SKM-1 treated with dmso at 0.1 percent for 144 hours (cell line): Measurements from ENCODE around the gene ALB.

Source experiments
- DNase-seq: peaks from one replicate; lab custom pipeline; 2025; ENCODE audit not compliant: unreplicated experiment; lab: John Stamatoyannopoulos, UW

The ALB gene

DNA sequence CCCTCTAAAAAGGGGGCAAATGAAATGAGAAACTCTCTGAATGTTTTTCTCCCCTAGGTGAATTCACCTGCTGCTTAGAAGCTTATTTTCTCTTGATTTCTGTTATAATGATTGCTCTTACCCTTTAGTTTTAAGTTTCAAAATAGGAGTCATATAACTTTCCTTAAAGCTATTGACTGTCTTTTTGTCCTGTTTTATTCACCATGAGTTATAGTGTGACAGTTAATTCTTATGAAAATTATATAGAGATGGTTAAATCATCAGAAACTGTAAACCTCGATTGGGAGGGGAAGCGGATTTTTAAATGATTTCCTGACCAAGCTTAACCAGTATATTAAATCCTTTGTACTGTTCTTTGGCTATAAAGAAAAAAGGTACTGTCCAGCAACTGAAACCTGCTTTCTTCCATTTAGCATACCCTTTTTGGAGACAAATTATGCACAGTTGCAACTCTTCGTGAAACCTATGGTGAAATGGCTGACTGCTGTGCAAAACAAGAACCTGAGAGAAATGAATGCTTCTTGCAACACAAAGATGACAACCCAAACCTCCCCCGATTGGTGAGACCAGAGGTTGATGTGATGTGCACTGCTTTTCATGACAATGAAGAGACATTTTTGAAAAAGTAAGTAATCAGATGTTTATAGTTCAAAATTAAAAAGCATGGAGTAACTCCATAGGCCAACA lies 4.2 kb downstream of the ALB start:
- no peak for DNase-seq

DNA sequence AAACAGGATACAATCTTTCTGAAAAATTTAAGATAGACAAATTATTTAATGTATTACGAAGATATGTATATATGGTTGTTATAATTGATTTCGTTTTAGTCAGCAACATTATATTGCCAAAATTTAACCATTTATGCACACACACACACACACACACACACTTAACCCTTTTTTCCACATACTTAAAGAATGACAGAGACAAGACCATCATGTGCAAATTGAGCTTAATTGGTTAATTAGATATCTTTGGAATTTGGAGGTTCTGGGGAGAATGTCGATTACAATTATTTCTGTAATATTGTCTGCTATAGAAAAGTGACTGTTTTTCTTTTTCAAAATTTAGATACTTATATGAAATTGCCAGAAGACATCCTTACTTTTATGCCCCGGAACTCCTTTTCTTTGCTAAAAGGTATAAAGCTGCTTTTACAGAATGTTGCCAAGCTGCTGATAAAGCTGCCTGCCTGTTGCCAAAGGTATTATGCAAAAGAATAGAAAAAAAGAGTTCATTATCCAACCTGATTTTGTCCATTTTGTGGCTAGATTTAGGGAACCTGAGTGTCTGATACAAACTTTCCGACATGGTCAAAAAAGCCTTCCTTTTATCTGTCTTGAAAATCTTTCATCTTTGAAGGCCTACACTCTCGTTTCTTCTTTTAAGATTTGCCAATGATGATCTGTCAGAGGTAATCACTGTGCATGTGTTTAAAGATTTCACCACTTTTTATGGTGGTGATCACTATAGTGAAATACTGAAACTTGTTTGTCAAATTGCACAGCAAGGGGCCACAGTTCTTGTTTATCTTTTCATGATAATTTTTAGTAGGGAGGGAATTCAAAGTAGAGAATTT lies 5.2 kb downstream of the ALB start:
- no peak for DNase-seq

DNA sequence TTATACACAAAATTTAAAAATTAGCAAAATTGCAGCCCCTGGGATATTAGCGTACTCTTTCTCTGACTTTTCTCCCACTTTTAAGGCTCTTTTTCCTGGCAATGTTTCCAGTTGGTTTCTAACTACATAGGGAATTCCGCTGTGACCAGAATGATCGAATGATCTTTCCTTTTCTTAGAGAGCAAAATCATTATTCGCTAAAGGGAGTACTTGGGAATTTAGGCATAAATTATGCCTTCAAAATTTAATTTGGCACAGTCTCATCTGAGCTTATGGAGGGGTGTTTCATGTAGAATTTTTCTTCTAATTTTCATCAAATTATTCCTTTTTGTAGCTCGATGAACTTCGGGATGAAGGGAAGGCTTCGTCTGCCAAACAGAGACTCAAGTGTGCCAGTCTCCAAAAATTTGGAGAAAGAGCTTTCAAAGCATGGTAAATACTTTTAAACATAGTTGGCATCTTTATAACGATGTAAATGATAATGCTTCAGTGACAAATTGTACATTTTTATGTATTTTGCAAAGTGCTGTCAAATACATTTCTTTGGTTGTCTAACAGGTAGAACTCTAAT lies 6.0 kb downstream of the ALB start:
- no peak for DNase-seq

DNA sequence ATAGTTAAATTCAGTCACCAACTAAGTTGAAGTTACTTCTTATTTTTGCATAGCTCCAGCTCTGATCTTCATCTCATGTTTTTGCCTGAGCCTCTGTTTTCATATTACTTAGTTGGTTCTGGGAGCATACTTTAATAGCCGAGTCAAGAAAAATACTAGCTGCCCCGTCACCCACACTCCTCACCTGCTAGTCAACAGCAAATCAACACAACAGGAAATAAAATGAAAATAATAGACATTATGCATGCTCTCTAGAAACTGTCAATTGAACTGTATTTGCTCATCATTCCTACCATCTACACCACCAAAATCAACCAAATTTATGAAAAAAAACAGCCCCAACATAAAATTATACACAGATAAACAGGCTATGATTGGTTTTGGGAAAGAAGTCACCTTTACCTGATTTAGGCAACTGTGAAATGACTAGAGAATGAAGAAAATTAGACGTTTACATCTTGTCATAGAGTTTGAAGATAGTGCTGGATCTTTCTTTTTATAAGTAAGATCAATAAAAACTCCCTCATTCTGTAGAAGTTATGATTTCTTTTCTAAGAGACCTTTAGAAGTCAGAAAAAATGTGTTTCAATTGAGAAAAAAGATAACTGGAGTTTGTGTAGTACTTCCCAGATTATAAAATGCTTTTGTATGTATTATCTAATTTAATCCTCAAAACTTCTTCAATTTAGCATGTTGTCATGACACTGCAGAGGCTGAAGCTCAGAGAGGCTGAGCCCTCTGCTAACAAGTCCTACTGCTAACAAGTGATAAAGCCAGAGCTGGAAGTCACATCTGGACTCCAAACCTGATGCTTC lies 7.0 kb downstream of the ALB start:
- no peak for DNase-seq

DNA sequence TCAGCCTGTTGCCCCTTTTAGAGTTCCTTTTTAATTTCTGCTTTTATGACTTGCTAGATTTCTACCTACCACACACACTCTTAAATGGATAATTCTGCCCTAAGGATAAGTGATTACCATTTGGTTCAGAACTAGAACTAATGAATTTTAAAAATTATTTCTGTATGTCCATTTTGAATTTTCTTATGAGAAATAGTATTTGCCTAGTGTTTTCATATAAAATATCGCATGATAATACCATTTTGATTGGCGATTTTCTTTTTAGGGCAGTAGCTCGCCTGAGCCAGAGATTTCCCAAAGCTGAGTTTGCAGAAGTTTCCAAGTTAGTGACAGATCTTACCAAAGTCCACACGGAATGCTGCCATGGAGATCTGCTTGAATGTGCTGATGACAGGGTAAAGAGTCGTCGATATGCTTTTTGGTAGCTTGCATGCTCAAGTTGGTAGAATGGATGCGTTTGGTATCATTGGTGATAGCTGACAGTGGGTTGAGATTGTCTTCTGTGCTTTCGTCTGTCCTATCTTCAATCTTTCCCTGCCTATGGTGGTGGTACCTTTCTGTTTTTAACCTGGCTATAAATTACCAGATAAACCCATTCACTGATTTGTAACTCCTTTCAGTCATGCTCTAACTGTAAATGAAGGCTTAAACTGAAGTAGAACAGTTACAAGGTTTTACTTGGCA lies 7.8 kb downstream of the ALB start:
- DNase-seq, result no peak

DNA sequence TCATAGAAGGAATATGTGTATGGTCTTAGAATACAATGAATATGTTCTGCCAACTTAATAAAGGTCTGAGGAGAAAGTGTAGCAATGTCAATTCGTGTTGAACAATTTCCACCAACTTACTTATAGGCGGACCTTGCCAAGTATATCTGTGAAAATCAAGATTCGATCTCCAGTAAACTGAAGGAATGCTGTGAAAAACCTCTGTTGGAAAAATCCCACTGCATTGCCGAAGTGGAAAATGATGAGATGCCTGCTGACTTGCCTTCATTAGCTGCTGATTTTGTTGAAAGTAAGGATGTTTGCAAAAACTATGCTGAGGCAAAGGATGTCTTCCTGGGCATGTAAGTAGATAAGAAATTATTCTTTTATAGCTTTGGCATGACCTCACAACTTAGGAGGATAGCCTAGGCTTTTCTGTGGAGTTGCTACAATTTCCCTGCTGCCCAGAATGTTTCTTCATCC lies 9.2 kb downstream of the ALB start:
- DNase-seq, result no peak

DNA sequence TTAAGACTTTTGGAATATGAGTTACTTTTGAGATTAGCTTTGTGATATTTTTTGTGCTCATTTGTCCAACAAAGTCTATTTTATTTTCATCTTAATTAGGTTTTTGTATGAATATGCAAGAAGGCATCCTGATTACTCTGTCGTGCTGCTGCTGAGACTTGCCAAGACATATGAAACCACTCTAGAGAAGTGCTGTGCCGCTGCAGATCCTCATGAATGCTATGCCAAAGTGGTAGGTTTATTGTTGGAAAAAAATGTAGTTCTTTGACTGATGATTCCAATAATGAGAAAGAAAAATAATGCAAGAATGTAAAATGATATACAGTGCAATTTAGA lies 10.8 kb downstream of the ALB start:
- DNase-seq, result no peak

DNA sequence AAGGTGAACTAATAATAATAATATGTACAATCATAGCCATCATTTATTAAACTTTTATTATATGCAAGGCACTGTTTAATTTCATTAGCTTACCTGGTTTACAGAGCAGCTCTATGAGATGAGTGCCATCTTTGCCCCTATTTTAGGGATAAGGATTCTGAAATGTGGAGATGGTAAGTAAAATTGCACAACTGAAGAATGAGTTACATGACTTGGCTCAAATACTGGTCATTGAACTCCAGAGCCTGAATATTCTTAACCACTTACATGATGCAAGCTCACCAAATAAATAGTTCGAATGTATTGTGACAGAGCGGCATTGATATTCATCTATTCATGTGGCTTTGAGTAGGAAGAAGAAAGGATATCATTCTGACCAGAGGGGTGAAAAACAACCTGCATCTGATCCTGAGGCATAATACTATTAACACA lies 11.7 kb downstream of the ALB start:
- no peak for DNase-seq

DNA sequence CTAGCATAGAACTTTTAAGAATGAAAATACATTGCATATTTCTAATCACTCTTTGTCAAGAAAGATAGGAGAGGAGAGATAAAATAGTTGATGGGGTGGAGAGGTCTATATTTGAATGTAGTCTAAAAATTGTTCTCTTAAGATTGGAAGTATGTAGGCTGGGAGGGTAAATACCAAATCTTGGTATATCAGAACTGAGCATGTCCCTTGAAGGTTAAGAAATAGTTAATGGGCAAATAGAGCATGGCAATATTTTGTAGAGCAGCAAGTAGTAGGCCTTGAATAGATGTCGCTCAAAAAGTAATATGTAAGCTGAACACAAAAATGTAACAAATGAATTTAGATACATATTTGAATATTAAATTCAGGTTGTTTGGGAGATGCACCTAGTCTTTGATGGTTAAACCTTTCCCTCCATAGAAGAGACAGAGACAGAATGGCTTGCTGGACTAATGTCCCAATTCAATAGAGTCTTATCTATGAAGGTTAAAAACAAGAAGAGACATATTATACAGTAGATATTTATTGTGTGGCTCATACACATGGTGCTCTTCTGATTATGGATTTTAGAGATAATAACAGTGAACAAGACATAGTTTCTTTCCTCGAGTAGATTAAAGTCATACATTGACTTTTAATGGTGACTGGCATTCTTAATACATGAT lies 12.5 kb downstream of the ALB start:
- no peak for DNase-seq

DNA sequence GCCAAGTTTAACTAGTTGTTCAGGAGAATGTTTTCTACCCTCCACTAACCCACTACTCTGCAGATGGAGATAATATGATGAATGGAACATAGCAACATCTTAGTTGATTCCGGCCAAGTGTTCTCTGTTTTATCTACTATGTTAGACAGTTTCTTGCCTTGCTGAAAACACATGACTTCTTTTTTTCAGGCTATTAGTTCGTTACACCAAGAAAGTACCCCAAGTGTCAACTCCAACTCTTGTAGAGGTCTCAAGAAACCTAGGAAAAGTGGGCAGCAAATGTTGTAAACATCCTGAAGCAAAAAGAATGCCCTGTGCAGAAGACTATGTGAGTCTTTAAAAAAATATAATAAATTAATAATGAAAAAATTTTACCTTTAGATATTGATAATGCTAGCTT lies 13.3 kb downstream of the ALB start:
- DNase-seq, result no peak

DNA sequence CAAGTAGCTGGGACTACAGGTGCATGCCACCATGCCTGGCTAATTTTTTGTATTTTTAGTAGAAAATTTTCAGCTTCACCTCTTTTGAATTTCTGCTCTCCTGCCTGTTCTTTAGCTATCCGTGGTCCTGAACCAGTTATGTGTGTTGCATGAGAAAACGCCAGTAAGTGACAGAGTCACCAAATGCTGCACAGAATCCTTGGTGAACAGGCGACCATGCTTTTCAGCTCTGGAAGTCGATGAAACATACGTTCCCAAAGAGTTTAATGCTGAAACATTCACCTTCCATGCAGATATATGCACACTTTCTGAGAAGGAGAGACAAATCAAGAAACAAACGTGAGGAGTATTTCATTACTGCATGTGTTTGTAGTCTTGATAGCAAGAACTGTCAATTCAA lies 13.9 kb downstream of the ALB start:
- no peak for DNase-seq

DNA sequence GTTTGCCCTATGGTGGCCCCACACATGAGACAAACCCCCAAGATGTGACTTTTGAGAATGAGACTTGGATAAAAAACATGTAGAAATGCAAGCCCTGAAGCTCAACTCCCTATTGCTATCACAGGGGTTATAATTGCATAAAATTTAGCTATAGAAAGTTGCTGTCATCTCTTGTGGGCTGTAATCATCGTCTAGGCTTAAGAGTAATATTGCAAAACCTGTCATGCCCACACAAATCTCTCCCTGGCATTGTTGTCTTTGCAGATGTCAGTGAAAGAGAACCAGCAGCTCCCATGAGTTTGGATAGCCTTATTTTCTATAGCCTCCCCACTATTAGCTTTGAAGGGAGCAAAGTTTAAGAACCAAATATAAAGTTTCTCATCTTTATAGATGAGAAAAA lies 14.6 kb downstream of the ALB start:
- DNase-seq, result no peak

DNA sequence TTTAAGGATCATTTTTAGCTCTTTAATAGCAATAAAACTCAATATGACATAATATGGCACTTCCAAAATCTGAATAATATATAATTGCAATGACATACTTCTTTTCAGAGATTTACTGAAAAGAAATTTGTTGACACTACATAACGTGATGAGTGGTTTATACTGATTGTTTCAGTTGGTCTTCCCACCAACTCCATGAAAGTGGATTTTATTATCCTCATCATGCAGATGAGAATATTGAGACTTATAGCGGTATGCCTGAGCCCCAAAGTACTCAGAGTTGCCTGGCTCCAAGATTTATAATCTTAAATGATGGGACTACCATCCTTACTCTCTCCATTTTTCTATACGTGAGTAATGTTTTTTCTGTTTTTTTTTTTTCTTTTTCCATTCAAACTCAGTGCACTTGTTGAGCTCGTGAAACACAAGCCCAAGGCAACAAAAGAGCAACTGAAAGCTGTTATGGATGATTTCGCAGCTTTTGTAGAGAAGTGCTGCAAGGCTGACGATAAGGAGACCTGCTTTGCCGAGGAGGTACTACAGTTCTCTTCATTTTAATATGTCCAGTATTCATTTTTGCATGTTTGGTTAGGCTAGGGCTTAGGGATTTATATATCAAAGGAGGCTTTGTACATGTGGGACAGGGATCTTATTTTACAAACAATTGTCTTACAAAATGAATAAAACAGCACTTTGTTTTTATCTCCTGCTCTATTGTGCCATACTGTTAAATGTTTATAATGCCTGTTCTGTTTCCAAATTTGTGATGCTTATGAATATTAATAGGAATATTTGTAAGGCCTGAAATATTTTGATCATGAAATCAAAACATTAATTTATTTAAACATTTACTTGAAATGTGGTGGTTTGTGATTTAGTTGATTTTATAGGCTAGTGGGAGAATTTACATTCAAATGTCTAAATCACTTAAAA lies 15.3 kb downstream of the ALB start:
- DNase-seq, result no peak

DNA sequence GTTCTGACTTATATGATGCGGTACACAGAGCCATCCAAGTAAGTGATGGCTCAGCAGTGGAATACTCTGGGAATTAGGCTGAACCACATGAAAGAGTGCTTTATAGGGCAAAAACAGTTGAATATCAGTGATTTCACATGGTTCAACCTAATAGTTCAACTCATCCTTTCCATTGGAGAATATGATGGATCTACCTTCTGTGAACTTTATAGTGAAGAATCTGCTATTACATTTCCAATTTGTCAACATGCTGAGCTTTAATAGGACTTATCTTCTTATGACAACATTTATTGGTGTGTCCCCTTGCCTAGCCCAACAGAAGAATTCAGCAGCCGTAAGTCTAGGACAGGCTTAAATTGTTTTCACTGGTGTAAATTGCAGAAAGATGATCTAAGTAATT lies 16.5 kb downstream of the ALB start:
- no peak for DNase-seq

DNA sequence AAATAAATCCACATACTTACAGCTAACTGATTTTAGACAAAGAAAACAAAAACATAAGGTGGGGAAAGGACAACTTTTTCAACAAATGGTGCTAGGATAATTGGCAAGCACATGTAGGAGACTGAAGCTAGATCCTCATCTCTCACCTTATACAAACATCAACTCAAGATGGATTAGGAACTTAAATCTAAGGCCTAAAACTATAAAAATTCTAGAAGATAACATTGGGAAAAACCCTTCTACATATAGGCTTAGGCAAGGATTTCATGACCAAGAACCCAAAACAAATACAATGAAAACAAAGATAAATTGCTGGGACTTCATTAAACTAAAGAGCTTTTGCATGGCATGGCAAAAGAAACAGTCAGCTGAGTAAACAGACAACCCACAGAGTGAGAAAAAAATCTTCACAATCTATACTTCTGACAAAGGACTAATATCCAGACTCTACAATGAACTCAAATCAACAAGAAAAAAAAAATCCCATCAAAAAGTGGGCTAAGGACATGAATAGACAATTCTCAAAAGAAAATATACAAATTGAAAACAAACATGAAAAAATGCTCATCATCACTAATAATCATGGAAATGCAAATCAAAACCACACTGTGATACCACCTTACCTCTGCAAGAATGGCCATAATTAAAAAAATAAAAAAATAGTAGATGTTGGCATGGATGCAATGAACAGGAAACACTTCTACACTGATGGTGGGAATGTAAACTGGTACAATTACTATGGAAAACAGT lies 17.8 kb downstream of the ALB start:
- no peak for DNase-seq

DNA sequence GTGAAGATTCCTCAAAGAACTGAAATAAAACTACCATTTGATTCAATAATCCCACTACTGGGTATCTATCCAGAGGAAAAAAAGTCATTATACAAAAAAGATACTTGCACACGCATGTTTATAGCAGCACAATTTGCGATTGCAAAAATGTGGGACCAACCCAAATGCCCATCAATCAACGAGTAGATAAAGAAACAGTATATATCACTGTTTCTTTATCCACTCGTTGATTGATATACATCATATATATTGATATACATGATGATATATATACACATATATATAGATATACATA lies 18.3 kb downstream of the ALB start:
- DNase-seq, result no peak

DNA sequence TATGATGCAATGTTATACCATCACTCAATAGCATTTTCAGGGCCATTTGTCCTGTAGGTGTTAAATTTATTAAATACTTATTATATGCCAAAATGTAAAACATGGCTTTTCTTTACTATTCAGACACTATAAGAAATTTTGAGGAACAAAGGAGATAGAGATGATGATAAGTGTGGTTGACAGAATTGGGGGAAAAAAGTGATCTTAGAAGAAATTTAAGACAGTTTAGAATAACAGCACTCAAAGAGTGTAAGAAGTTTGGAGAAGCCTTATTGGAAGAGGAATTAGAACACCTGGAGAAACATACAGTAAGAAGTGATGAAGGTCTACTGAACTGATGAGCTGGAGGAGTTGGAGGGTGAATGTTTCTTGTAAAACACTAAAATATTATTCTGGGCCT lies 19.1 kb downstream of the ALB start:
- DNase-seq, result no peak

DNA sequence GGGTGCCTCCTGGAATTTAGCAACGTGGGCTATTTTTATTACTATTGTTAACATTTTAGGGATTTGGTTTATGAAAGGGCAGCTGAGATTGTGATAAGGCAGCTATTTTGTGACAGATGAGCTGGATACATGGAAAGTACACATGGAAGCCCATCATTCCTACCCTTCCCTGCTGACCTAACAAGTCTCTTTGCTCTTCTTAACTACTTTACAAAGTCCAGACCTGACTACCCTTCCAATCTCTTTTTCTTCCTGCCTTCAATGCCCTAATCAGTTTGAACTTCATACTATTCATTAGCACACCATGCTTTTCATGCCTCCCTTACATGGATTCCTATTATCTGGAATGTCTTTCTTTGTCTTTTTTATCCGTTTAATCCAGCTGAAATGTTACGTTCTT lies 22.6 kb downstream of the ALB start:
- DNase-seq, result no peak

DNA sequence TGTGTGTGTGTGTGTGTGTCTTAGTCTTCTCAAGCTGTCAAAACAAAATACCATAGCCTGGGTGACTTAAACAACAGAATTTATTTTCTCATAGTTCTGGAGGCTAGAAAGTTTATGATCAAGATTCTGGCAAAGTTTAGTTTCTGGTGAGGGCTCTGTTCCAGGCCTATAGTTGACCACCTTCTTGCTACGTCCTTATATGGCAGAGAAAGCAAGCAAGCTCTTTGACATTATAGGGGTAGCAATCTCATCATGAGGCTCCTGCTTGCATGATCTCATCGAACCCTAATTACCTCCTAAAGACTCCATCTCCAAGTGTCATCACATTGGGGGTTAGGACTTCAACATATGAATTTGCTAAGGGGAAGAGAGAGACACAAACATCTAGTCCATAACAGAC lies 25.0 kb downstream of the ALB start:
- DNase-seq, result no peak
